NCI-H524 treated with DMSO at 0.1 percent for 48 hours (cell line): ENCODE data around the gene CLHC1.
"Not testable (repeated sequence)": the region's sequence is repeated elsewhere in the genome, so short reads cannot be mapped to it uniquely, and the experiment has no call there.

Source experiments
- DNase-seq: peaks from one replicate; lab custom pipeline; 2025; lab: John Stamatoyannopoulos, UW

The CLHC1 gene

GRCh38 chr2:55232084-55232862 lies at the start of gene CLHC1, which contains the start of gene RPS27A:
Gene CLHC1 (minus strand): TSS chr2:55232293. CDS start chr2:55222411, 9,882 bp downstream.
Gene RPS27A (plus strand): TSS chr2:55232688. CDS start chr2:55232825, 137 bp downstream.
- DNase-seq: peak; percentile 99

DNA sequence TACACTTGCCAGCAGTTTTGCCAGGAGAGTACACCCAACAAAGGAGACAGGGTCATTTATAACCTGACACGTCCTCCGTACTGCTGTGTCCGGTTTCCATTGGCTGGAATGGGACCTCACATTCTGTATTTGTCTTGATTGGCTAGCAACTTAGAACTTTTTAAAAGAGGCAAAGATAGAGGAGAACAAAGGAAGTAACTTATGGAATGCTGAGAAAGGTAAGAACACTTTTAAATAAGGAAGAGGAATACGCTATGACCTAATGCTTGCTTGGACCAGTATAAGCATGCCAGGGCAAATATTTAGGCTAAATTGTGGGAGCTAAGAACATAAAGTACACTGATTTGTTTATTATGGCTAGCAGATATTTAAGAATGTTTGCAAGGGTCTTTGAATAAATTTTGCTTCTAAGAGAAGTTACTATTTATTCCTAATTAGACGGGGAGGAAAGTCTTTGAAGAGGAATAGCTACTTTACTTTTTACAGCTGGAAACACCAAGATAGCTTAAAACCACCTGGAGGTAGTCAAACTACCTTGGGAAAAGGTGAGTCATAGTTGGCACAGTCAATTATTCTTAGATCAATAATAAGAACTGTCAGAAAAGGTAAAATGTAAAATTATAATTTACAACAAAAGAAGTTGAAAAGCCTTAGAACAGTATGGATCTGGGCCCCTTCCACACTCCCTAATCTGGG lies 48.9 kb upstream of the CLHC1 start:
- DNase-seq: not testable (repeated sequence)

GRCh38 chr2:55279859-55280424 lies 47.8 kb upstream of the CLHC1 start:
- not testable (repeated sequence) for DNase-seq

DNA sequence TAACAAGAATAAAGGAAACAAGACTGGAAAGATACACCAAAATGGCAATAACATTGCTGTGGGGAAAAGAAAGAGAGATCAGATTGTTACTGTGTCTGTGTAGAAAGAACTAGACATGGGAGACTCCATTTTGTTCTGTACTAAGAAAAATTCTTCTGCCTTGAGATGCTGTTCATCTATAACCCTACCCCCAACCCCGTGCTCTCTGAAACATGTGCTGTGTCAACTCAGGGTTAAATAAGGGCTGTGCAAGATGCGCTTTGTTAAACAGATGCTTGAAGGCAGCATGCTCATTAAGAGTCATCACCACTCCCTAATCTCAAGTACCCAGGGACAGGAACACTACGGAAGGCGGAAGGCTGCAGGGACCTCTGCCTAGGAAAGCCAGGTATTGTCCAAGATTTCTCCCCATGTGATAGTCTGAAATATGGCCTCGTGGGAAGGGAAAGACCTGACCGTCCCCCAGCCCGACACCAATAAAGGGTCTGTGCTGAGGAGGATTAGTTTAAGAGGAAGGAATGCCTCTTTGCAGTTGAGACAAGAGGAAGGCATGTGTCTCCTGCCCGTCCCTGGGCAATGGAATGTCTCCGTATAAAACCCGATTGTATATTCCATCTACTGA lies 47.2 kb upstream of the CLHC1 start:
- DNase-seq: peak; percentile 68

- DNase-seq: no peak
These were observed 45.2 kb upstream of the CLHC1 start for GRCh38 chr2:55277310-55277709.

GRCh38 chr2:55274346-55274745 lies 42.3 kb upstream of the CLHC1 start:
- DNase-seq: not testable (repeated sequence)

- DNase-seq: no peak
These were observed 37.5 kb upstream of the CLHC1 start for GRCh38 chr2:55269645-55269990.

GRCh38 chr2:55268907-55269644 lies 37.0 kb upstream of the CLHC1 start, which contains the start of gene MTIF2:
Gene MTIF2 (minus strand): TSS chr2:55269231. CDS start chr2:55263858, 5,373 bp downstream.
- DNase-seq: peak; percentile 91

DNA sequence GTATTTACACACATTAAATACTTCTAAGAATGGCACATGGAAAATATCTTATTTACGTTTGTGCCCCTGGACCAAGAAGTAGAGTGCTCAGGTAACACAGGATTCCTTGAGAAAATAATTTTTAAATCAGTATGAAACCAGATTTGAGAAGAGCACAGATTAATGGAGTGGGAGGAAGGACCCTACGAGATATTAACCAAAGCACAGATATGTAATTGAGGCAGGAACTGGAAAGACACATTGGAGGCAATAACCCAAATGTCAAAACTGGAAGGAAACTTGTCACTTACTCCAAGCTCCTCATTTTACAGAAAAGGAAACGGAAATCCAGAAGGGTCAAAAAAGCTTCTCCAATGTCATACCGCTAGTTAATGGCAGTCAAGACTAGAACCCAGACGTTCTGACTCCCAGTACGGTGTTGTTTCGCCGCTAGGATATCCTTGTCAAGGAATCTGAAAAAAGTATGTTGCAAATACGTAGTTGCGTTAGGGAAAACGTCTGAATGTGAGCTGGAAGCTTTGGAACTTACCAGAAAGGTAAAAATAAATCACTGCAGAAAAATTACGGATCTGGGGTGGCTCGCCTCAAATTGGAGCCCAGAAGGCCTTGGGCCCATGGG lies 36.3 kb upstream of the CLHC1 start:
- DNase-seq: no peak

DNA sequence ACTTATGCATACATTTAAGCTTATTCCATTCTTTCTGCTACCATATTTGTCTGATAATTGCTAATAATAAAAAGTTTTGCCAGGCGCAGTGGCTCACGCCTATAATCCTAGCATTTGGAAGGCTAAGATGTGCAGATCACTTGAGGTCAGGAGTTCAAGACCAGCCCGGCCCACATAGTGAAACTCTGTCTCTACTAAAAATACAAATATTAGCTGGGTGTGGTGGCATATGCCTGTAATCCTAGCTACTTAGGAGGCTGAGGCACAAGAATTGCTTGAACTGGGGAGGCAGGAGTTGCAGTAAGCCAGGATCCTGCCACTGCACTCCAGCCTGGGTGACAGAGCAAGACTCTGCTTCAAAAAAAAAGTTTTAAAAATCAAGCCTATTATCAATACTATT lies 27.5 kb upstream of the CLHC1 start:
- DNase-seq: not testable (repeated sequence)

DNA sequence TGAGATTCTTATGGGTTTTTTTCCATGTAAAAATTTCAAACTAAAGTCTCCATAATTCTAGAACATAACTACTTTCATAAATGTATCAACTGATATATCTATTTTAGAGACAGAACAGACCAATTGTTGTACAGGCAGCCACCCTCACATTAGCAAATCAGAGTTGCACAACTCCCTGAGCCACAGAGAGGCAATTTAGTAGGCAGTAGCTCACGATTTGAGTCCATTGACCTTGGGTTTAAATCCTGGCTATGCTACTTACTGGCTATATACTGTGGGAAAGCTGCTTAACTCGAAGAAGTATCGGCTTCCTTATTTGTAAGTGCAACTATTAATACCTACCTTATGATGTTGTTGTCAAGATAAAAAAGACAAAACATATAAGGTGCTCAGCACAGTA lies 20.7 kb upstream of the CLHC1 start:
- no peak for DNase-seq

DNA sequence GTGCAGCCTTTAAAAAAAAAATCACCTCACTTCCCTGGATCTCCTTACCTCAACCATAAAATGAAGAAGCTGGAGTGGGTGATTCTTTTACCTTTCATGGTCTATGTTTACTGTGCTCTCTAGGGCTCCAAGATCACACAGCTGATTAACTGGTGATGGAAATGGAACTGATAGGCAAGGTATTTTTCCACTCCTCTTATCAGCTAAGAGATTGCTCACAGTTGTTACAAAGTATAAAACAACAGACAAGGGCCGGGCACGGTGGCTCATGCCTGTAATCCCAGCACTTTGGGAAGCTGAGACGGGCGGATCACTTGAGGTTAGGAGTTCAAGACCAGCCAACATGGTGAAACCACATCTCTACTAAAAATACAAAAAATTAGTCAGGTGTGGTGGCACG lies 14.9 kb upstream of the CLHC1 start:
- DNase-seq: no peak

DNA sequence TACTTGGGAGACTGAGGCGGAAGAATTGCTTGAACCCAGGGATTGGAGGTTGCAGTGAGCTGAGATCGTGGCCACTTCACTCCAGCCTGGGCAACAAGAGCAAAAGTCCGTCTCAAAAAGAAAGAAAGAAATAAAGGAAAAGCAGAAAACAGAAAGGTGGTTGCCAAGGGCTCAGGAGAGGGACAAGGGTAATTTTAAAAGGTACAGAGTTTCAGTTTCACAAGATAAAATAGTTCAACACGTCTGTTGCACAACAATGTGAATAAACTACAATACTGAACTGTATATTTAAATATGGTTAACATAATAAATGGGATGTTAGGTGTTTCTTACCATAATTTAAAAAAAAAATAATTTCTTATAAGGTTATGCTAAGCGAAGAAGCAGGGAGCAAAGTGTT lies 13.3 kb upstream of the CLHC1 start:
- DNase-seq: no peak

GRCh38 chr2:55242617-55243016 lies 10.5 kb upstream of the CLHC1 start:
- DNase-seq: no peak

- not testable (repeated sequence) for DNase-seq
These were observed 9.5 kb upstream of the CLHC1 start for GRCh38 chr2:55241582-55241981.

DNA sequence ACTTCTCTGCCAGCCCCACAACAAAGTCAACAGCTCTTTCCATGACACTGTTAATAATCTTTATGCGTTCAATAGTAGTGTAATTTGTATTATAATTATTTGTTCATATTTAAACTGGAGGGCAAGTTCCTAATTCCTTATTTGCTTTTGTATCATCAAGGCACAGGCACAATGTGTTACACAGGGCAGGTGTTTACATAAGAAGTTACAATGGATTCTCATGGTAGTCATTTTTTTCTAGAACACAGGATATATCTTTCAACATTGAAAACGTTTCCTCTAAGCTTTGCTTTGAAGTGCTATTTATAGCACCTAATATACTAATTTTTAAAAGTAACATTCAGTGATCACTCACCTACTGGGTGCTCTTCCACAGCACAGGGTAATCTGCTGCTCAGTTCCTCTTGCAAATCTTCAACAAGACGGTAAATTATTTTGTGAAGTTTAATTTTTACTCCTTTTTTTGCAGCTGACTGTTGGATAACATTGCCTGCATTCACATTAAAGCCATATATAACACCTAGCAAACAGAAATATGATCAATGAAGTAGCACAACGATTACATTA lies 7.6 kb upstream of the CLHC1 start:
- no peak for DNase-seq

GRCh38 chr2:55236992-55237543 lies 5.0 kb upstream of the CLHC1 start:
- no peak for DNase-seq

DNA sequence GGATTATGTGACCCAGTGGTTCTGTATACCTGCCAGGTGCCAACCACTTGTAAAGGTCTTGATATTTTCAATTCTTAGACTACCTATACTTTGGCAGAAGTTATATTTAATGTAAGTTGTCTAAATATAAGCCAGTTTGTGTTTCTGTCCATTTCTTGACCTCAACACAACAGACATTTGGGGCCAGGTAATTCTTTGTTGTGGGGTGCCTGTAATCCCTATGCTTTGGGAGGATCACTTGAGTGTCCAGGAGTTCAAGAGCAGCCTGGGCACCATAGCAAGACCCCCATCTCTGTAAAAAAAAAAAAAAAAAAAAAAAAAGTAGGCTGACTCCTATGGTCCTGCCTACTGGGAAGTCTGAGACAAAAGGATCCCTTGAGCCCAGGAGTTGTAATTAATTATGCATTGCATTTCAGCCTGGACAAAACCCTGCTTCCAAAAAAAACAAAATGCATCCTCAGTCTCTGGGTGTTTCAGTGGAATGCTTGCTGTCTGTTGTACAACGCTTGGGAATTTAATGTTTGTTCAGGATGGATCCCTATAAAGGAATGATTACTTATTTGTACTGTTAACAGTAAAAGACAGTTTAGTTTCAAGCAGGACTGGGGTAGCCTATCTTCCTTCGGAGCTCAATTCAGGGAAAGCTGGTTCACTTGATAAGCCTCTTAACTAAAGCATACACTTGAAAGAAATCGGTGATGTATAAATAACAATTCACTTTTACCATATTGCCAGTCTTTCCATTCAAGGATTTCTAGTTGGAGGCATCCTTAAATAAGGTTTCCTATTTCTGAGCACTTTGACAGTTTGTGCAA lies 3.8 kb upstream of the CLHC1 start:
- DNase-seq: no peak

GRCh38 chr2:55233658-55233940 lies 1.5 kb upstream of the CLHC1 start:
- no peak for DNase-seq
